Nephron progenitor cell (in vitro differentiated cells): ENCODE data around the gene ATG7.
"Not testable (repeated sequence)": the region's sequence is repeated elsewhere in the genome, so short reads cannot be mapped to it uniquely, and the experiment has no call there.

Source experiments
- DNase-seq: peaks from one replicate; pipeline ENCODE4 v3.0.0; 2021
- H3K27ac Mint-ChIP-seq: 2 replicates; pipeline ENCODE4 v1.8.0; 2021; ENCODE audit warnings: mild to moderate bottlenecking, moderate library complexity, mixed read lengths
- H3K27me3 Mint-ChIP-seq: 2 replicates; pipeline ENCODE4 v1.8.0; 2021; ENCODE audit warnings: mild to moderate bottlenecking, low read depth, mixed read lengths; ENCODE audit not compliant: poor library complexity
- H3K36me3 Mint-ChIP-seq: 2 replicates; pipeline ENCODE4 v1.8.0; 2021; ENCODE audit warnings: low read depth, mixed read lengths
- H3K4me1 Mint-ChIP-seq: 2 replicates; pipeline ENCODE4 v1.8.0; 2021; ENCODE audit warnings: mixed read lengths
- H3K4me3 Mint-ChIP-seq: 2 replicates; pipeline ENCODE4 v1.8.0; 2021; ENCODE audit warnings: mild to moderate bottlenecking, moderate library complexity, mixed read lengths
- H3K9me3 Mint-ChIP-seq: 2 replicates; pipeline ENCODE4 v1.8.0; 2021; ENCODE audit warnings: mild to moderate bottlenecking, moderate library complexity, mixed read lengths
- CTCF ChIP-seq: fragments of 200-600 bp; sonication (generic); IDR thresholded peaks from 2 replicates; pipeline ENCODE4 v1.5.0; 2021; ENCODE audit warnings: antibody characterized with exemption

The ATG7 gene

GRCh38 chr3:11247362-11247761 is 24.8 kb upstream of the ATG7 start:
- H3K4me3 Mint-ChIP-seq: no peak overlapping the region
- H3K9me3 Mint-ChIP-seq: peaks cover 3% of the 10 kb centered on the region
- H3K27ac Mint-ChIP-seq: no peak overlapping the region
- H3K36me3 Mint-ChIP-seq: no peaks in the 10 kb centered on the region
- H3K27me3 Mint-ChIP-seq: peaks cover 13% of the 10 kb centered on the region
- no peak for DNase-seq
- no peak for TF ChIP-seq CTCF
- no peaks in the 10 kb centered on the region for H3K4me1 Mint-ChIP-seq

DNA sequence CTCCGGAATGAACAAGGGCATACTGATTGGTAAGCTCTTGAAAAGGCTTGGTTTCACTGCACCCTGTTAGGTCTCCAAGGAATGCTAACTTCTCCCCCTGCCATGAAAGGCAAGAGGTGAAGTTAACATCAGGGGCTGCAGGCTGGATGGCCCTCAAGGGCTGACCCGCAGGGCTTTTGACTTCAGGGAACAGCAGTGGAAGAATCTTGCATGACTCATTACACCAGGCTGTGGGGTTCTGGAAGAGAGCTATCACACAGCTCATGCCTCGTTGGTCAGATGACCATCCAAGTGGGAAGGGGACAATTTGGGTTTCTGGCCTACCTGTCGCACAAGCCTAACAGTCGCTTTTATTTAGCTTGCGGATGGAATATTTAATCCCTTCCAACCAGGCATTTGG is 23.6 kb upstream of the ATG7 start:
- no peak for TF ChIP-seq CTCF

DNA sequence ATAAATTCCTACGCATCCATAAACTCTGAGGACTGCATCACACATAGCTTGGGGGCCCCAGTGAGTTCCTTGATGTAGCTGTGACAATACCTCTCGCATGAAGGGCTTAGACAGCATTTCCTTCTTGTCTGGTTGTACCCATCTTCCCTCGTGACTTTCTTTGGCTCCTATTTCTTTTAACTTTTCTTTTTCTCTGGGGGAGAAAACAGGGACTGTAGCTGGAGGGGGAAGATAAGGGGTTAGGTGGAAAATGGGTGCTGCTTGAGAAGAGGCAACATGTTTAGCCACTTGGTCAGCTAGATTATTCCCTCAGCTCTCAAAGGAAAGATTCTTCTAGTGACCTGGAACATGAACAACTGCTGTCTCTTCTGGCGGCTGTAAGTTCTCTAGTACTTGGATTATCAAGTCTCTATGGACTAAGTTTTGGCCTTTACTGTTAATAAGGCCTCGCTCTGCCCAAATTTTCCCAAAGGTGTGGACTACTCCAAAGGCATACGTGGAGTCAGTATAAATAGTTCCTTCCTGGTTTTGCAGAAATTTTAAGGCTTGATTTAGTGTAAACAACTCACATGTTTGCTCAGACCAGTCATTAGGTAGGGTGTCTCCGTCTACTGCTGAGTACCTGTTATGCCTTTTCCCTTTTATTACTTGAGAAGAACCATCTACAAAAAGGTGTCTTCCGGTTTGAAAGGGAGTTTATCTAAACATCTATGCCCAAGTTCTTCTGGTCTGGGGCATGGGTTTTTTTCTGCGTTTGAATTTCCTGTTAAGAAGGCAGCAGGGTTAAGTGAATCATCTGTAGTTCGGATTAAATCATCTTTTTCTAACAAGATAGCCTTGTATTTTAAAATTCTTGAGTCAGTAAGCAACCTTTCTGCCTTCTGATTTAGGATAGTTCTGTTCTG is 21.0 kb upstream of the ATG7 start:
- no peaks in the 10 kb centered on the region for H3K9me3 Mint-ChIP-seq
- H3K27ac Mint-ChIP-seq: no peak overlapping the region
- TF ChIP-seq CTCF: no peak

More for the DNA sequence above, 23.6 kb upstream of the ATG7 start:
- H3K36me3 Mint-ChIP-seq: no peaks in the 10 kb centered on the region
- H3K4me3 Mint-ChIP-seq: no peak overlapping the region
- H3K27ac Mint-ChIP-seq: no peak overlapping the region
- H3K4me1 Mint-ChIP-seq: no peaks in the 10 kb centered on the region
- H3K9me3 Mint-ChIP-seq: peaks cover under 1% of the 10 kb centered on the region
- peaks cover 18% of the 10 kb centered on the region for H3K27me3 Mint-ChIP-seq
- DNase-seq: no peak

DNA sequence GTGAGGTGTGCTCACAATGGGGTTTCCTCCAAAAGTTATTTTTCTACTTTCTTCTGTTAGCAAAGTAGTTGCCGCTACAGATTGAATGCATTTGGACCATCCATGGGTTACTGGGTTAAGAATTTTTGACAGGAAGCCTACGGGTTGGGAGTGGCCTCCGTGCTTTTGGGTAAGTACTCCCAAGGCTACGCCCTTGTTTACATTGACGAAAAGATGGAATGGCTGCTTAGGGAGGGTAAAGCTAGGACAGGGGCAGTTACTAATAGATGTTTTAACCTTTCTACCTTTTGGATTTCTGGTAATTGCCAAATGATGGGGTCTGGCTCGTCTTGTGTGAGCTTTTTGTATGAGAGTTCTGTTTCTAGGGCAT is 20.4 kb upstream of the ATG7 start:
- Mint-ChIP-seq H3K9me3 (no peaks in the 10 kb centered on the region), H3K4me3 (no peak overlapping the region), H3K36me3 (no peaks in the 10 kb centered on the region), H3K27ac (no peak overlapping the region), H3K27me3 (peaks cover 32% of the 10 kb centered on the region), H3K4me1 (no peaks in the 10 kb centered on the region)
- DNase-seq: no peak
- TF ChIP-seq CTCF: no peak

More for the DNA sequence above, 21.0 kb upstream of the ATG7 start:
- no peaks in the 10 kb centered on the region for H3K4me1 Mint-ChIP-seq
- no peaks in the 10 kb centered on the region for H3K36me3 Mint-ChIP-seq
- peaks cover 32% of the 10 kb centered on the region for H3K27me3 Mint-ChIP-seq
- DNase-seq: no peak
- H3K4me3 Mint-ChIP-seq: no peak overlapping the region

DNA sequence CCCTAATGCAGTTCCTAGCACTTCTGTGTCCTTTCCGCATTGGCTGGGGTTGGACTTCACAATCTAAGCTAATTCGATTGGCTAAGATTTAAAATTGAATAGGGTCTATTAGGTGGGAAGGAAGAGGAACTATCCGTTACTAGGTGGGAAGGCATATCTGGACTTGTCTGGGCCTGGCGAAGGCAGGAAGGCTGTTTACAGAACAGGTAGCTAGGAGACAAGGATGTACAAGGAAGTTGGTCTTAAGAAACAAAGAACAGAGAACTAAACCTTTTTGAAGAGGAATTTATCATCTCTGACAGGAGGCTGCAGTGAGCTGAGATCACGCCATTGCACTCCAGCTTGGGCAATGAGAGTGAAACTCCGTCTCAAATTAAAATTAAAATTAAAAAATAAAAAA is 17.3 kb upstream of the ATG7 start:
- H3K4me1 Mint-ChIP-seq: no peaks in the 10 kb centered on the region
- H3K9me3 Mint-ChIP-seq: no peaks in the 10 kb centered on the region
- no peak for TF ChIP-seq CTCF
- H3K36me3 Mint-ChIP-seq: no peaks in the 10 kb centered on the region
- no peak overlapping the region for H3K4me3 Mint-ChIP-seq
- DNase-seq: no peak
- H3K27ac Mint-ChIP-seq: no peak overlapping the region
- peaks cover 40% of the 10 kb centered on the region for H3K27me3 Mint-ChIP-seq

GRCh38 chr3:11255537-11255936 is 16.7 kb upstream of the ATG7 start:
- H3K9me3 Mint-ChIP-seq, H3K36me3 Mint-ChIP-seq, H3K4me1 Mint-ChIP-seq, H3K27ac Mint-ChIP-seq, DNase-seq, H3K4me3 Mint-ChIP-seq: not testable (repeated sequence)
- peaks cover 46% of the 10 kb centered on the region for H3K27me3 Mint-ChIP-seq
